Measurements from ENCODE around the gene KRT71. TPM values are rescaled to one million over a fixed set of nuclear protein-coding genes. Genes with fewer than 3 reads are reported as not detected.

The KRT71 gene
- total RNA-seq, 3 donors from 2014 or later = 0.16 TPM; not detected in 2

- Histone ChIP-seq H3K9me3 (no peaks in the 10 kb centered on the region), H3K4me1 (peaks cover 3 to 12% of the 10 kb centered on the region in 2 donors), H3K4me3 (peak overlapping the region in 2 of 3 donors; percentile 22 to 59), H3K27ac (peak overlapping the region; percentile 89 to 90), H3K27me3 (no peaks in the 10 kb centered on the region), H3K36me3 (no peaks in the 10 kb centered on the region)
- DNase-seq (ENCODE audit: low spot score in 2 of 2) = peak in 1 of 2 donors; percentile 86
- TF ChIP-seq CTCF (IDR thresholded peaks at IDR 0.05) (no peak), POLR2AphosphoS5 (IDR thresholded peaks at IDR 0.05) (peak in 1 of 3 donors; percentile 37), POLR2A (IDR thresholded peaks at IDR 0.05) (no peak)
- intact Hi-C loops (cut with DNase I; ENCODE audit: low total_unique reads) = no loop called here
Measured at GRCh38 chr12:52521175-52521567, 31.8 kb downstream of the KRT71 start.

GRCh38 chr12:52519826-52520662 lies 32.9 kb downstream of the KRT71 start, which contains the start of gene KRT5:
KRT5 (minus strand) TSS chr12:52520394; CDS start chr12:52520296, 98 bp downstream.
- intact Hi-C loops (cut with DNase I; ENCODE audit: low total_unique reads) = no loop called here
- Histone ChIP-seq H3K36me3 (no peaks in the 10 kb centered on the region), H3K9me3 (no peaks in the 10 kb centered on the region), H3K4me3 (peak within 1 kb of the TSS in 2 of 3 donors; percentile 59 to 69), H3K27me3 (no peaks in the 10 kb centered on the region), H3K27ac (peak within 1 kb of the TSS; percentile 89 to 90), H3K4me1 (peaks cover 3 to 12% of the 10 kb centered on the region in 2 donors)
- peak; percentile 49 to 94 for DNase-seq (ENCODE audit: low spot score in 2 of 2)
- TF ChIP-seq POLR2A (IDR thresholded peaks at IDR 0.05) = peak; percentile 68
- TF ChIP-seq CTCF (IDR thresholded peaks at IDR 0.05) = no peak
- TF ChIP-seq POLR2AphosphoS5 (IDR thresholded peaks at IDR 0.05) = peak; percentile 74 to 92 (median 90)

- no peaks in the 10 kb centered on the region for H3K9me3 ChIP-seq
- H3K27ac ChIP-seq = peak overlapping the region; percentile 89 to 90
- H3K36me3 ChIP-seq = no peaks in the 10 kb centered on the region
- peaks cover 2 to 11% of the 10 kb centered on the region in 2 donors for H3K4me1 ChIP-seq
- DNase-seq (ENCODE audit: low spot score in 2 of 2) = no peak
- TF ChIP-seq CTCF (IDR thresholded peaks at IDR 0.05) = no peak
- no peak for TF ChIP-seq POLR2AphosphoS5 (IDR thresholded peaks at IDR 0.05)
- no peak for TF ChIP-seq POLR2A (IDR thresholded peaks at IDR 0.05)
- H3K4me3 ChIP-seq = peak overlapping the region in 2 of 3 donors; percentile 59 to 69
- intact Hi-C loops (cut with DNase I; ENCODE audit: low total_unique reads) = no loop called here
- H3K27me3 ChIP-seq = no peaks in the 10 kb centered on the region
Measured at GRCh38 chr12:52519387-52519703, 33.6 kb downstream of the KRT71 start.

GRCh38 chr12:52518574-52519386 lies 34.2 kb downstream of the KRT71 start:
- no peaks in the 10 kb centered on the region for H3K9me3 ChIP-seq
- intact Hi-C loops (cut with DNase I; ENCODE audit: low total_unique reads) = no loop called here
- H3K4me1 ChIP-seq = peaks cover 0 to 5% of the 10 kb centered on the region in 2 donors
- H3K36me3 ChIP-seq = no peaks in the 10 kb centered on the region
- DNase-seq (ENCODE audit: low spot score in 2 of 2) = peak in 1 of 2 donors; percentile 17
- peak overlapping the region in 2 of 3 donors; percentile 59 to 69 for H3K4me3 ChIP-seq
- H3K27me3 ChIP-seq = no peaks in the 10 kb centered on the region
- TF ChIP-seq CTCF (IDR thresholded peaks at IDR 0.05) = no peak
- no peak for TF ChIP-seq POLR2AphosphoS5 (IDR thresholded peaks at IDR 0.05)
- no peak for TF ChIP-seq POLR2A (IDR thresholded peaks at IDR 0.05)
- H3K27ac ChIP-seq = peak overlapping the region; percentile 89 to 90
